HL-60/S4 (cell line): ENCODE data around the gene AAGAB.

ENCODE experiments used
- in situ Hi-C: fragments of 300-500 bp; cut with MboI; formaldehyde crosslinking; loops from 2 replicates; pipeline ENCODE4 v1.14.3; 2022; ENCODE audit warnings: low sequenced_read_pairs

The AAGAB gene

GRCh38 chr15:67190326-67190725 is 64.1 kb downstream of the AAGAB start:
- in situ Hi-C loops: no loop called here

- in situ Hi-C loops: no loop called here
These were observed 65.0 kb downstream of the AAGAB start for GRCh38 chr15:67189326-67190051.

DNA sequence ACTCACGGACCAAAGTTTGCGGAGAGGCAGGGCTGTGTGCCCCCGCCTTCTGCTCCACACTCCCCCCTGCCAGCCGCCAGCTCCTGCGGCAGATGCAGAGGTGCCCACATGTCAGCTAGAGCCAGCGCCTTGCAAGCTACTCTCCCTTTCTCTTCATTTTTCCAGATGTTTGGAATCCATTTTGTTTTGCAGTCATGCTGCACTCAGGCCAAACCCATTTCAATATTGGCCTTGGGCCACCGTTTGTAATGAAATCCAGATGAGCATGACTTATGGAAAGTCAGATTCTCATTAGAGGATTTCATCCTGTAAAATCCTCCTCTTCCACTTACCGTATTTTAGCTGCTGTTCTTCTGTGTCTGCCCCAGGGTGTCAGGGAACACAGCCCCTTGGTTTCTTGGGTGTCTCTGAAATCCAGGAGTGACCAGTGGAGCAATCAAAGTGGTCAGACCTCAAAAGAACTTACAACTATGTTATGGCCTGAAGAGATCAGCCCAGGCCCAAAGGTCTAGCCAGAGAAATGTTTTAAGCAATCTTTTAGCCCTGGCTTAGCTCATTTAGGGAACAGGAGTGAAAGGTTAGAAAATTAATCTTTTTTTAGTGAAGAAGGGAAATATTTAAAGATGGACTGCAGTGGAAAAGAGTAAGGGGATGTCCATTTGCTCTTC is 65.8 kb downstream of the AAGAB start:
- in situ Hi-C loops: no loop called here

DNA sequence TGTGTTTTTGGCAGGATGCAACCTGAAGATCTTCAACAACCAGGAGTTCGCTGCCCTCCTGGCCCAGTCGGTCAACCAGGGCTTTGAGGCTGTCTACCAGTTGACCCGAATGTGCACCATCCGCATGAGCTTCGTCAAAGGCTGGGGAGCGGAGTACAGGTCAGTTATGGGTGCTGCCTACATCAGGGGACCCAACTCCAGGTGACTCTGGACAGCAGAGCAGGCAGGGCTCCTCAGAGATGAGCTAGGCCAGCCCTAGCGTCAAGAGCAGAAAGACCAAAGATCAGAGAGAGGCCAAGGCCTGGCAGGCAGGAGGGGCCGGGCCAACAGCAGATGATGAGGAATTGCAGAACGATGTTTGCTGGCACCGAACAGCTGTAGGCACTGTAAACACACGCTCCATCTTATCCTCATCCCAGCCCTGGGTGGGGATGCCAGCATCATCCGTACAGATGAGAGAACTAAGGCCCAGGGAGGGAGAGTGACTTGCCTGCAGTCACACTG is 67.1 kb downstream of the AAGAB start:
- in situ Hi-C loops: no loop called here

GRCh38 chr15:67186688-67187087 is 67.8 kb downstream of the AAGAB start:
- in situ Hi-C loops: no loop called here

DNA sequence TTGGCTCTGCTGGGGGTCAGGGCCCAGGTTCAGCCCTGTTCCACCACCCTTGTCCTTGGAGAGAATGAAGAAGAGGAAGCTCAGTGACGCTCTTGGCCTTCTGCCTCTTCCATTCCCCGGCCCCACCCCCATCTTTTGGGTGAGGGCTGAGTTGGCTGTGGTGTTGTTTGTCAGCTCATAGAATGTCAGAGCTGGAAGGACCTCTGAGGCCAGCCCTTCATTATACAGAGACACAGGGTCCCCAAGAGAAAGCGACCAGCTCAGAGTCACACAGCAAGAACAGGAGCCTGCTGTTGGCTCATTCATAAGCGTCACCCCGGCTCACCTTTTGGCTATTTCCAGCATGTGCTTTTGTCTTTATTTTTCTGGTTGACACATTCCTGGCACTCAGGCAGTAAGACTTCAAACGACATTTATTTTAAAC is 68.2 kb downstream of the AAGAB start:
- in situ Hi-C loops: no loop called here

DNA sequence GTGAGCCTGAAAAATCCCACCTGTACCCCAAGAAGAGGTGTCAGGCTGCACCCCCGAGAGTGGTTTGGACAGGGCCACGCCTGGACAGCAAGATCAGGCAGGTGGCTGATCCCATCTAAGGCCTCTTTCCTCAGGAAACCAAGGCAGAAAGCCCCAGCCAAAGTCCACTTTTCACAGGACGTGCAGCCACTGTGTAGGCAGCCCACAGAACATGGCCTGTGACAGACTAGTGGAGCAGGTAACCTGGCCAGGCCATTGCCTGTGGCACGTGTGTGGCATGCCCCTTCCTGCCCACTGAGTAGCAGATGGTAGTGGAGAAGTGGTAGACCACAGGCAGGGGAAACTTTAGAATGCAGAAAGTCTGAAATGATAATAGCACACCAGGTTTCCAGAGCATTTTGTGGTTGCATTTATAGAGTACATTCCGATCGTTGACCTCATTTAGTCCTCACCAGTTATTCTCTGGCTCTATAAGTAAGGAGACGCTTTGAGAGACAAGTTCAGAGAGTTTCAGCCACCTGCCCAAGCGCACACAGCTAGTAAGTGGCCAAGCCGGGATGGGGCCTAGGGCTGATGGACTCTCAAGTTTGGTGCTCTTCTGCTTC is 68.7 kb downstream of the AAGAB start:
- in situ Hi-C loops: no loop called here

- in situ Hi-C loops: no loop called here
These were observed 69.4 kb downstream of the AAGAB start for GRCh38 chr15:67185051-67185450.

DNA sequence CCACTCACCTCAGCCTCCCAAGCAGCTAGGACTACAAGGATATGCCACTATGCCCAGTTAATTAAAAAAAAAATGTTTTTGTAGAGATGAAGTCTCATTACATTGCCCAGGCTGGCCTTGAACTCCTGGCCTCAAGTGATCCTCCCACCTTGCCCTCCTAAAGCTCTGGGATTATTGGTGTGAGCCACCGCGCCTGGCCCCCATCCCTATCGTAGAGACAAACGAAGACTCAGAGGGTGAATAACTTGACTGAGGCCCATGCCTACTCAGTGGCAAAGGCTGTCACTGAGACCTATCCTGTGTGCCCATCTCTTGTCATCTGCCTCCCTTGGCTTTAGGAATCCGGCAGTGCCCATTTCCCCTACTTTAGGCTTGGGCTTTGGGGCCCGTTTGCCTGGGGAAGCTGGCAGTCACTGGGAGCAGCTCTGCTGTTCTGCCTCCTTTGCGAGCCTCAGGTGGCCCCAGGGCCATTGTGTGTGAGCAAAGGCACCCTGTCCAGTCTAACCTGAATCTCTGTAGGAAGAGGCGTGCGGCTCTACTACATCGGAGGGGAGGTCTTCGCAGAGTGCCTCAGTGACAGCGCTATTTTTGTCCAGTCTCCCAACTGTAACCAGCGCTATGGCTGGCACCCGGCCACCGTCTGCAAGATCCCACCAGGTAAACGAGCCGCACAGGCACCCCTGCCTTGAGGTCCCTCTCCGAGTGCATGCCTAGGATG is 70.1 kb downstream of the AAGAB start:
- in situ Hi-C loops: no loop called here

DNA sequence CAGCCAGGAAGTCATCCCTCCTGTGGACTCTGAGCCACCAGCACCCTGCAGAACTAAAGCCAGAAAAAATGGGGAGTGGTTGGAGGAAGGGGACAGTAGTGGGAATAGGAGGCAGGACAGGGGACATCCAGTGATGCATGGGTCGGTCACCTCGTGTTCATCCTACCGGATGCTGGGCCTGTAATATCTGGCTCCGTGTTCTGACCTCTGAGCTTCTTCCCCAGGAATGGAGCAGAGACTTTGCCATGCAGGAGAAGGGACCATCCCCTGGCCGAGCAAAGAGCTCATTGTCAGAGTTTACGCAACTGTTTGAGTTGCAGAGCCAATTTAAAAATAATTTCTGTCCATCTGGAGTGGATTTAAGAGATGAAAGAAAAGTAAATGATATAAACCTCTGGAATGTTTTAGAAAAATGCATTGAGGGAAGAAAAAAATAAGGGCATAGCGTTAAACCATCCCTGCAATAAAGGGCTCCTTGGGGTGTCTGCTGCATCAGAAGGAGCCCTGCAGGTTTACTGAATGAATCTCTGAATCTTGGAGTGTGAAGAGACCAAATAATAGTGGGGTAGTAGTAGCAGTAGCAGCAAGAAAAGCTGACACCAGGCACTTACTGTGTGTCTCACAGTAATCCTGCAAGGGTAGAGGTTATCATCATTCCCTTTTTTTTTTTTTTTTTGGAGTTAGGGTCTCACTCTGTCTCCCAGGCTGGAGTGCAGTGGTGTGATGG is 70.9 kb downstream of the AAGAB start:
- in situ Hi-C loops: no loop called here

- in situ Hi-C loops: no loop called here
These were observed 73.2 kb downstream of the AAGAB start for GRCh38 chr15:67181221-67181639.

GRCh38 chr15:67180514-67181191 is 73.8 kb downstream of the AAGAB start:
- in situ Hi-C loops: no loop called here

DNA sequence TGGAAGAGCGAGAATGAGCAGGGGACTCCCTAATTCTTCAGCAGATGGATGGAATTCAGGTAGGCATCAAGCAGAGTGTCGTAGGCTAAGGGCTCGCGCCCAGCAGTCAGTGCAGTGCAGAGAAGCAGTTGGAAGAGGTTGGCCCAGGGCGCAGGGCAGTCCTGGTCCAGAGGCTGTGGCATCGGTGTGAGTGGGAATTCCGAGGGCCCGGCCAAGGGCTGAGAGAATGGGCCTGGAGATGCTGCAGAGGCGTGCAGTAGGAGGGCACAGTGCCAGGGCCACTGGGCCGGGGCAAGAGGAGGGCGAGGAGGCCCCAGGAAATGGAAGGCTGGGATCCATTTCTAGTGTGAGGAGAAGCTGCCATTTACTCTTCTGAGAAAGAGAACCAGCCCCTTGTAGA is 74.4 kb downstream of the AAGAB start:
- in situ Hi-C loops: no loop called here

DNA sequence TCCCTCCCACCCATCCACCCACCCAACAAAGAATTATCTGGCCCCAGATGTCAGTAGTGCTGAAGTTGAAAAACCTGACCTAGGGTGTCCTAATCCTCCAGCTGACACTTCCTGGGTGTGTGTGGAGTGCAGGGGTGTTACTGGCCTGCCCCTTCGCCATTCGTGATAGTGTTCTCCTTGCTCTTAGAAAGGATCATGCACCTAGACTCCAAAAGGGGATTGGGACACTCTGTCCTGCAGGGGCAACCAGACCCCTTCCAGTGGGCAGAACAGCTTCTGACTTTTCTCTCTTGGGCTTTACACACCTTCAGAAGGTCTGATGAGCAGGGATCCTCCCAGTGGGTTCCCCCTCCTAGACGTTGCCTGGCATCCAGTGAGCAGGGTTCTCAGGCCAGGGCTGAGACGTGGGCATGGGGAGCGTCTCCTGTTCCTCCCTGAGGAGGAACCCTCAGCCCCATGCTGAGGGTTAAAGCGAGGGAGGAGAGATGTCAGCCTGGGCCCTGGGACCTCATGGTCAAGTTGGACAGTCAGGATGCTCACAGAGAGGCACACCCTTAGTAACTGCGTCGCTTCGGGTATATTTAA is 75.0 kb downstream of the AAGAB start:
- in situ Hi-C loops: no loop called here

DNA sequence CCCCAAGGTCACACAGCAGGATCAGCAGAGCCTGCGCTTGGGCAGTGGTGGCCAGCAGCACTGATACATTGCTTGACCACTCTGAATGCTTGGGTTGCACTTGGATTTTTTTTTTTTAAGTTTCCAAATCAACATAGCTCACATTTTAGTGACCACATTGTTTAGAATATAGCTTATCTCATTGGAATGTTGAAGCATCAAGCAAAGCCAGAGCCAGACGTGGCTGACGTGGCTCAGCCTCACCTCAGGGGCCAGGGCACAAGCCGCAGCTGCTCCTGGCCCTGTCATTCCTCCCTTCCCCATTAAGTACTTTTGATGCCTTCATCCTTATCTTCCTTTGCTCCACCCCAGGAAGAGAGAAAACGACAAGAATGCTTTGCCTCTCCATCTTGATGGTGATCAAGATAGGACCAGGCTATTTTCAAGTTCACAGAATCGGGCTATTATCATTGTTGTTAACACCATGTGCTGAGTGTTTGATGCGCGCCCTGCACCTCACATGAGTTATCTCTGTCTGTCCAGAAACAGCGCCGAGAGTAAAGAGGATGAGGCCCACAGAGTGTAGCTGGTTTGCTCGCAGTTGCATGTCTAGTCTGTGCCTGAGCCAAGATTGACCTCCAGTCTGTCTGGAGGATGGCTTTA is 75.8 kb downstream of the AAGAB start:
- in situ Hi-C loops: no loop called here

GRCh38 chr15:67177752-67178151 is 76.7 kb downstream of the AAGAB start:
- in situ Hi-C loops: no loop called here

- in situ Hi-C loops: no loop called here
These were observed 78.1 kb downstream of the AAGAB start for GRCh38 chr15:67176195-67176971.

DNA sequence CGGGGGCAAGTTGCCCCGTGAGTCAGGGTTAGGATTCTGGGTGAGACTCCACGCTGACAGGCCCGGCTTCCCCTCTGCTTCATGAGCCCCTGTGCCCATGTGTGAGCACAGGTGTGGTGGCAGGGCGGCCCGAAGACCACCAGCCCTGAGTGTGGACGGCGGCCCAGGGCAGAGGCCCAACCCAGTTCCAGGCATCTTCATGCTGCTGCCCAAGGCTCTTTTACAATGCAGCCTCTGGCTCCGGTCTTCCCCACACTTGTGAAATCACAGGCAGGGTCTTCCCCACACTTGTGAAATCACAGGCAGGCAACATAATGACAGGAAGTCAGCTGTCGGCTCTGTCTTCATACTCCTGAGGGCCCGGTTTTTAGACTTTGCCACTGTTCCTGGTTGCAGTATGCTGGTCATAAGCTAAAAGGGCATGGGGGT is 78.8 kb downstream of the AAGAB start:
- in situ Hi-C loops: no loop called here
